GM19043 (cell line): ENCODE data around the gene UBC.
"Not testable (repeated sequence)": the region's sequence is repeated elsewhere in the genome, so short reads cannot be mapped to it uniquely, and the experiment has no call there.

Experiments
- ATAC-seq: cut with Tn5 transposase; IDR thresholded peaks from one replicate; pipeline ENCODE4 v1.9.1; 2021; ENCODE audit warnings: low read depth; ENCODE audit not compliant: unreplicated experiment

The UBC gene

DNA sequence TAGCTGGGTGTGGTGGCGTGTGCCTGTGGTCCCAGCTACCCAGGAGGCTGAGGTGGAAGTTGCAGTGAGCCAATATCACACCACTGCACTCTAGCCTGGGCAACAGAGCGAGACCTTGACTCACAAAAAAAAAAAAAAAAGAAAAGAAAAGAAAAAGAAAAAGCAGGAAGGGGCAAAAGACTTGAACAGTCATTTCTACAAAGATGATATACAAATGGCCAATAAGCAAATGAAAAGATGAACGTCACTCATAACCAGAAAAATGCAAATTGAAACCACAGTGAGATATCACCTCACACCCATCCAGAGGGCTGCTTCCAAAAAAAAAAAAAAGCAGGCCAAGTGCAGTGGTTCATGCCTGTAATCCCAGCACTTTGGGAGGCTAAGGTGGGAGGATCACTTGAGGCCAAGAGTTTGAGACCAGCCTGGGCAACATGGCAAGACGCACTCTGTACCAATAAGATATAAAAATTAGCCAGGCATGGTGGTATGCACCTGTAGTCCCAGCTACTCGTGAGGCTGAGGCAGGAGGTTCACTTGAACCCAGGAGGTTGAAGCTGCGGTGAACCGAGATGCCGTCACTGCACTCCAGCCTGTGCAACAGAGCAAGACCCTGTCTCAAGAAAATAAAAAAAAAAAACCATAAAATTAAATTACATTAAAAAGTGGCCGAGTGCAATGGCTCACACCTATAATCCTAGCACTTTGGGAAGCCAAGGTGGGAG, 20.5 kb downstream of the UBC start:
- ATAC-seq = peak; percentile 69

DNA sequence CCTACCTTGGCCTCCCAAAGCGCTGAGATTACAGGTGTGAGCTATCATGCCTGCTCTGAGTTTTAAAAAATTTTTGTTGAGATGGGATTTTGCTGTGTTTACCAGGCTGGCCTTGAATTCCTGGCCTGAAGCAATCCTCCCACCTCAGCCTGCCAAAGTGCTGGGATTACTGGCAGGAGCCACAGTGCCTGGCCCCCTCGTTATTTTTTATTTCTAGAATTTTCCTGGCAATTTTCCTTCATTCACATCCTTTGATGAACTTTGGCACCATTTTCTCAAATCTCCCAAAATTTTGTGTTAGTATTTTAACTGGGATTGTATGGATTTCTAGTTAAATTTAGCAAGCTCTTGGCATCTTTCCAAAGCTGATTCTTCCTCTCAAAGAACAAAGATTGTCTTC, 26.2 kb downstream of the UBC start:
- ATAC-seq = no peak

DNA sequence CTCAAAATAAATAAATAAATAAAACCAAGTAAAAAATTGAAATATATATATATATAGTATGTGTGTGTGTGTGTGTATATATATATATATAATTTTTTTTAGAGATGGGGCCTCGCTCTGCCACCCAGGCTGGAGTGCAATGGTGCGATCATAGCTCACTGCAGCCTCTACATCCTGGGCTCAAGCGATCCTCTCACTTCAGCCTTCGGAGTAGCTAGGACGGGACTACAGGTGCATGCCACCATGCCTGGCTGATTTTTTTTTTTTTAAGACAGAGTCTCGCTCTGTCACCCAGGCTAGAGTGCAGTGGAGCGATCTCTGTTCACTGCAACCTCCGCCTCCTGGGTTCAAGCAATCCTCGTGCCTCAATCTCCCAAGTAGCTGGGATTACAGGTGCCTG, 26.7 kb downstream of the UBC start:
- ATAC-seq = not testable (repeated sequence)

DNA sequence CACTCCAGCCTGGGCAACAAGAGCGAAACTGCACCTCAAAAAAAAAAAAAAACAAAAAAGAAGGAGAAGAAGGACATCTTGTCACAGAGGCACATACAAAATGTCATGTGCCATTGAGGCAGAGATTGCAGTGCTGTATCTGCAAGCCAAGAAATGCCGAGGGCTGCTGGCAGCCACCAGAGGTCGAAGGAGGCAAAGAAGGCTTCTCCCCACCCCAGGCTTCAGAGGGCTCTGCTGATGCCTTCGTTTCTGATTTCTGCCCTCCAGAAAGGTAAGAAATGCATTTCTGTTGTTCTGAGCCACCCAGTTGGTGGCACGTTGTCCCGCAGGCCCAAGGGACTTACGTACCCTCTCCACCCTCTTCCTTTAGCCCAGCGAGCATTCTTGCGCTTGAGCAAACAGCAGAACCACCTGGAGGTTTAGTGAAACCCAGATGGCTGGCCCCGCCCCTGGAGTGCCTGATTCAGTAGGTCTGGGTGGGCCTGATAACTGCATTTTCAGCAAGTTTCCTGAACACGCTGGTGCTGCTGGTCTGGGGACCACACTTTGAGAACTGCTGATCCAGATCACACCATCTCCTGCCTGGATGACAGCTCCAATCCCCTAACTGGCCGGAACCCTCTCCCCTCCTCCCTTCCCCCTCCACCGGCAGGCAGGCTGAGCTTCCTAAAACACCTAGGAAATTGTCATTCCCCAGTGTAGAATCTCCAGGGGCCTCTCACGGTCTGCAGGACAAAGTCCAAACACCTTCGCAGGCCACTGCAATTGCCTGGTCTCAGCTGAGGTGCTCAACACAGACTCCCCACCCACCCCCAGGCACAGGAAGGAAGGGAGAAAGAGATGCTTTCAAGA, 29.6 kb downstream of the UBC start:
- peak; percentile 89 for ATAC-seq

GRCh38 chr12:124883263-124884130, 31.0 kb downstream of the UBC start:
- ATAC-seq = no peak

DNA sequence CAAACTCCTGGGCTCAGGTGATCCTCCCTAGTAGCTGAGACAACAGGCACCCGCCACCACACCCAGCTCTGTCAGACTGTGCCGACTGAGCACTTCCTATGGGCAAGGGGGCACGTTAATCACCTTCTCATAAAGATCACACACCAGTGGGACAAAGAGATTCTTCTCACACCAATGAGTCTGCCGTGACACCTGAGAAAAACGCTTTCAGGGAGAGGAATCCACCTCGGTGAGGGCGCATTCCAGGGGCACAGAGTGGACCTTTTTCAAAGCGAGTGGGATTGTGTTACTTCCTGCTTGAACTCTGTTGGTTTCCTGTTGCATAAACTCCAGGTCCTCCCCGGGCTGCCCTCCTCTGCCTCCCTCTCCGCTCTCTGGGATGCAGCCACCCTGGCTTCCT, 33.3 kb downstream of the UBC start:
- no peak for ATAC-seq

DNA sequence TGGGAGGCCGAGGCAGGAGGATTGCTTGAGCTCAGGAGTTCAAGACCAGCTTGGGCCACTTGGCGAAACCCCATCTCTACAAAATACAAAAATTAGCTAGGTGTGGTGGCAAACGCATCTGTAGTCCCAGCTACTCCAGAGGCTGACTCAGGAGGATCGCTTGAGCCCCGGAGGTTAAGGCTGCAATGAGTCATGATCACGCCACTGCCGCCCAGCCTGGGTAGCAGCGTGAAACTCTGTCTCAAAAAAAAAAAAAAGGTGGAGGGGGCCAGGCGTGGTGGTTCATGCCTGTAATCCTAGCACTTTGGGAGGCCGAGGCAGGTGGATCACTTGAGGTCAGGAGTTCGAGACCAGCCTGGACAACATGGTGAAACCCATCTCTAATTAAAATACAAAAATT, 34.1 kb downstream of the UBC start:
- ATAC-seq = not testable (repeated sequence)

DNA sequence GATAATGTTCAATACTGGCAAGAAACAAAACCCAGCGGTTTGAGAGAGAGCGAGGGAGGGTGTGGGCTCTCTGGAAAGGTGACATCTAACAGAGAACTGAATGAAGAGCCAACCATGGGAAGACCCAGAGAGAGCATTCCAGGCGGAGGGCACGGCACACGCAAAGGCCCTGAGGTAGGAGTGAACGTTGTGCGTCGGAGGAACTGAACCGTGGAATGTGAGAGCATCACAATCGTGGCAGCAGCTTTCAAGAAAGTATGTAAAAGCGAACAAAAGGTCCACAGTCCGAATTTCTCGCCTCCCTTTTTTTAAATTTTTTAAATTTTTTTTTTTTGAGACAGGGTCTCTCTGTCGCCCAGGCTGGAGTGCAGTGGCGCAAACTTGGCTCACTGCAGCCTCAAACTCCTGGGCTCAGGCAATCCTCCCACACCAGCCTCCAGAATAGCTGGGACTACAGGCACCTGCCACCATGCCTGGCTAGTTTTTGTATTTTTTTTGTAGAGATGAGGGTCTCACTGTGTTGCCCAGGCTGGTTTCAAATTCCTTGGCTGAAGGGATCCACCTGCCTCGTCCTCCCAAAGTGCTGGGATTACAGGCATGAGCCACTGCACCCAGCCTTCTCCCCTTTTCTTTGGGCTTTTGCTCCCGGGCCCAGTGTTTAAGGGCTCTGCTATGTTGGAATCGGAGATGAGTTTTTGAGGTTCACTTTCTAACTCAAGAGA, 35.5 kb downstream of the UBC start:
- no peak for ATAC-seq

GRCh38 chr12:124877423-124877822, 37.0 kb downstream of the UBC start:
- no peak for ATAC-seq

- no peak for ATAC-seq
These were observed 38.3 kb downstream of the UBC start for GRCh38 chr12:124876171-124876570.

- no peak for ATAC-seq
These were observed 38.7 kb downstream of the UBC start for GRCh38 chr12:124875803-124876132.

DNA sequence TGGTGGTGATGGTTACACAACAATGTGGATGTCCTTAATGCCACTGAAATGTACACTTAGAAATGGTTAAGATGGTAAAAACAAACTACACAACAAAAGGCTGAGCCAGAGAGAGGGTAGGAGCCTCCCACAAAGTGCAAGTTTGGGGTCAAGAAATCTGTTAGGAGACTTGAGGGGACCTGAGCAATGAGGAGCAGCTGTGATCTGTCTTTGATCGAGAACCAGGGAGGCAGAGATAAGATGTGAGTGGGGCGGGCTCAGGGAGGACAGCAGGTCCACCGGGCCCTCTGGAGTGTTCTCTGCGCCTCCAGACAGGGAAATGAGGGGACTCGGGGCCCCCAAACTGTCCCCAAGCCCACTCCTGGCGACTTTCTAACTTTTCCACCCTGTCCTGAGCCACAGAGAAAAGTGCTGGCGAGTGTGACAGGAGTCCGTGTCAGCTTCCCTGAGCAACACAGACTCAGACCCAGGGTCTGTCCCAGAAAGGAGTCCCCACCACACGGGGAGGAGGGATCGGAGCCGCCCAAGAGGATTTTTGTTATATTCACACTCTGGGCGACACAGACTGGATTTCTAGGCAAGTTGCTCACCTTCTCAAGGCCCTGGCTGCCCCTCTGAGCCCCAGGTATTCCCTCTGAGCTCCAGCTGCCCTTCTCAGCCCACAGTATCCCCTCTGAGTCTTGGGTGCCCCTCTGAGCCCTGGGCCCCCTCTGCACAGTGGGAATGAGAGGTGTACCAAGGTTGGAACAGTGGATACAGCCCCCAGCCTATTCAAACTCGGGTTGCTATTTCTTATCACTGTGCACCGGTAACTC, 39.3 kb downstream of the UBC start:
- no peak for ATAC-seq

- no peak for ATAC-seq
These were observed 40.3 kb downstream of the UBC start for GRCh38 chr12:124874188-124874587.

GRCh38 chr12:124872068-124872719, 42.3 kb downstream of the UBC start:
- no peak for ATAC-seq

DNA sequence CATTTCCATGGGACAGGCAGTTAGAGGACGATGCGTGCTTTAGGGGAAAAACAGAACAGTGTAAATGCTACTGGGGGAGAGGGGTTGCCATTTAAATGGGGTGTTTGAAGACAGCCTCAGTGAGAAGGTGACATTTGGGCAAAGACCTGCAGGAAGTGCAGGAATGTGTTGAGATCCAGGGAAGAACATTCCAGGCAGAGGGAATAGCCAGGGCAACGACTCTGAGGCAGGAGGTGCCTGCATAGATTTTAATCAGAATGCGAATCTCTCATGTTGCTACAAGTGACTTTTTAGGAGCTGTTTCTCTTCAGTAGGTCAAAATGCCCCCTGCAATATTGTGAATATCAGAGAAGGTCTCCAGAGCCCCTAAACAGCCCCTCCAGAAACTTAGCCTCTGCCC, 43.2 kb downstream of the UBC start:
- ATAC-seq = no peak

DNA sequence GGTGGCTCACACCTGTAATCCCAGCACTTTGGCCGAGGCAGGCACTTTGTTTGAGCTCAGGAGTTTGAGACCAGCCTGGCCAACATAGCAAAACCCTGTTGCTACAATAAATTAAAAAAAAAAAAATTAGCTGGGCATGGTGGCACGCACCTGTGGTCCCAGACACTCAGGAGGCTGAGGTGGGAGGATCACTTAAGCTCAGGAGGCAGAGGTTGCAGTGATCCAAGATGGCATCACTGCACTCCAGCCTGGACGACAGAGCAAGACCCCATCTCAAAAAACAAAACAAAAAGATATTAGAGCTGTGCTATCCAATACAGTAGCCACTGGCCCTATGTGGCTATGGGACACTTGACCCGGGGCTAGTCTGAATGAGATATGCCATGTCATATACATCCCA, 43.9 kb downstream of the UBC start:
- ATAC-seq = no peak

DNA sequence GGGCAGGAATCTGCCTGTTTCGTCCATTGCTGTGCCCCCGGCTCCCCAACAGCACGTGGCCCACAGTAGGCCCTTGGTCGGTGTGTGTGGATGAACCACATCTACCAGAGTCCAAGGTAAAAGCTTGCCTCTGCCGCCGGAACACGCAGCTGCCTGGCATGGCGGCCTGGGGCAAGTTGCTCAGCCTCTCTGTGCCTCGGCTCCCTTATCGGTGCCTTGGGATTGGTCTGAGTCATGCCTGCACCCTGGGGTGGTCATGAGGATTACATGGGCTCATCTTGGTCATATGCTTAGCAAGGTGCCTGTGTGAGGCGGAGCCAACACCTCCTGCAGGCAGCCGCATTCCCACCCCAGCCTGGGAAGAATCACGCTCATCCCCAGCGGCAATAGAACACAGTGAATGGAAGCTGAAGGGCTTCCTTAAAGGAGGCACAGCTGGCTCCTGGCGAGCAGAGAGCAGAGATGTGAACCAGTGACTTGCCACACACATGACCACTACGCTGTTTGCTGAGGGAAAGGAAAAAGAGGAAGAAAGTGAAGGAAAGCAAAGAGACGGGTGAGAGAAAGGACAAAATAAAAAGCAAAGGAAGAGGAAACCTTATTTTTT, 45.3 kb downstream of the UBC start:
- ATAC-seq = no peak

DNA sequence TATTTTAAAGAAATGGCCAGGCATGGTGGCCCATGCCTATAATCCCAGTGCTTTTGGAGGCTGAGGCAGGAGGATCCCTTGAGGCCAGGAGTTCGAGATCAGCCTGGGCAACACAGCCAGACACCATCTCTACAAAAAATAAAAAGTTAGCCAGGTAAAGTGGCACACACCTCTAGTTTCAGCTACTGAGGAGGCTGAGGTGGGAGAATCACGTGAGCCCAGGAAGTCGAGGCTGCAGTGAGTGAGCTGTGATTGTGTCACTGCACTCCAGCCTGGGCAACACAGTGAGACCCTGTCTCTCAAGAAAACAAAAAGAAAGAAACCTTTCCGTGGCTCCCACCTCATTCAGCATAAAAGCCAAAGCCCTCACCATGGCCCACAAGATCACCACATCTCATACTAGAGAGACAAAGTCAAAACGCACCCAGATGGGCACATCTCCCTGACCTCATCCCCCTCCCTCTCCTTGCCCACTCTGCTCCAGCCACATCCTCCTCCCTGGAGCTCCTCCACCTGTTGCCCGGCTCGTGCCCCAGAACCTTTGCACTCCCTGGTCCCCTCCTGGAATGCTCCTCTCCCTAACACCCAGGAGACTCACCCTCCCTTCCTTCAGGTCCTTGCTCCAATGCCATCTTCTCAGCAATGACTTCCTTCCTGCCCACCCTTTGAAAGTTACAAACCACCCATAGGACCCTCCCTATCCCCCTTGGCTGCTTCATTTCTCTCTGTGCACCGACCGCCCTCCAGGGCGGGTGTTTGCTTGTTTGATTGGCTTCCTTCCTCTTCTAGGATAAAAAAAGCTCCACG, 46.0 kb downstream of the UBC start:
- ATAC-seq = no peak
